IMR-90 (cell line): ENCODE measurements around the gene COL11A2. TPM values are rescaled to one million over a fixed set of nuclear protein-coding genes. Genes with fewer than 3 reads are reported as not detected.

Experiments used
- CHD1 ChIP-seq: IDR thresholded peaks from 2 replicates; pipeline ENCODE4 v1.6.1; 2012; ENCODE audit warnings: low read depth, low read length, improper control_type of control experiment
- FOS ChIP-seq: fragments of 150-350 bp; IDR thresholded peaks from 2 replicates; pipeline ENCODE4 v1.6.1; 2016; ENCODE audit warnings: low read depth, low read length
- MAFK ChIP-seq: IDR thresholded peaks from 2 replicates; pipeline ENCODE4 v1.6.1; 2012; ENCODE audit warnings: low read depth, low read length, improper control_type of control experiment
- NFE2L2 ChIP-seq: fragments of 150-350 bp; IDR thresholded peaks from 2 replicates; pipeline ENCODE4 v1.6.1; 2016; ENCODE audit warnings: low read depth, mild to moderate bottlenecking, low read length
- RAD21 ChIP-seq: IDR thresholded peaks from 2 replicates; pipeline ENCODE4 v1.6.1; 2012; ENCODE audit warnings: low read length, improper control_type of control experiment
- RCOR1 ChIP-seq: IDR thresholded peaks from 2 replicates; pipeline ENCODE4 v1.6.1; 2012; ENCODE audit warnings: mild to moderate bottlenecking, low read length, improper control_type of control experiment; ENCODE audit not compliant: insufficient replicate concordance
- SMC3 ChIP-seq: fragments of 150-350 bp; IDR thresholded peaks from 2 replicates; pipeline ENCODE4 v1.6.1; 2016; ENCODE audit warnings: low read depth, mild to moderate bottlenecking, antibody characterized with exemption, low read length, moderate library complexity
- polyA plus RNA-seq, 3 experiments: library from polyadenylated mRNA; depleted of rRNA; stranded (reverse); fragments of >200 nt; gene quantifications; 2 replicates each; pipeline ENCODE4 v1.2.3, GENCODE V29; 2012; ENCODE audit warnings: low replicate concordance in 1 of 3
- total RNA-seq: library from RNA; depleted of rRNA; stranded (reverse); fragments of >200 nt; gene quantifications from 2 replicates; pipeline ENCODE4 v1.2.3, GENCODE V29; 2012

Gene COL11A2
- total and polyA plus RNA-seq, 2 of the 4 experiments (the other 2 are of a cell fraction), result under 0.01 to 0.38 TPM

DNA sequence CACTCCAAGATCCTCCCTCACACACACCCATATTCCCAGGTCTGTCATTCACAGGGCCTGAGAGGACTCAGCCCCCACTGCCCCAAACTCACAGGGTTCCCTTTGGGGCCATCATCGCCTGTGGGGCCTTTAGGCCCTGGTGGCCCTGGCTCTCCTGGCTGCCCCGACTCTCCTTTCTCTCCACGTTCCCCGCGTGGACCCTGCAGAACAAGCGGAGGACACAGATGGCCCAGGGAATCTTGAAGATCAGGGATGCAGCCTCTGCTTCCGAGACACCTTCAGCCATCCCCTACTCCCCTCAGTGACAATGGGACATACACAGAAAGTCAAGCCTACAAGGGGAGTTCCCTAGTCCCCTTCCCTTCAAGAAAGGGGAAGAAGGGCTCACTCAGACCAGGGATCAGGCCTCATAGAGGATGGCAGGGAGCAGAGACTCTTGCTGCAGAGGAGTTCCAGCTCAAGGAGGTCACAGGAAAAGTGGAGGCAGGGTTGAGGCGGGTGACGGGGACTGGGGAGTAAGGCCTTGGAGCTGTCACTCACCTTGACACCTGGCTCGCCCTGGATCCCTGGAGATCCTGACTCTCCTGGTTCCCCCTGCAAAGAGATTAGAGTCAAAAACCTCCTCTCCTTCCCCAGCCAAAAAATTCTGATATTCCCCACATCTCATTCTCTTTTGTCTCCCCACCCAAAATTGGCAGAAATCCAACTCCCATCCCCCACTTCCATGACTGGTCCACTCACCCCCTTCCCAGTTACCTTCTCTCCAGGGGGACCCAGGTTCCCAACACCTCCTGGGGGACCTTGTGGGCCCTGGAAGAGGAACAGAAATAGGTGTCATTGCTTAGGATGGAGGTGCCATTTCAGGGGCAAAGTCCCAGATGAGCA, 22.7 kb downstream of the COL11A2 start (continued):
- TF ChIP-seq SMC3, result no peak
- TF ChIP-seq RCOR1, result no peak
- TF ChIP-seq NFE2L2, result no peak
- TF ChIP-seq FOS, result no peak
- no peak for TF ChIP-seq RAD21
- TF ChIP-seq CHD1, result no peak
- no peak for TF ChIP-seq MAFK
